Activated T-helper 17 cell treated with anti-CD3 and anti-CD28 coated beads, Interleukin-2, amount 50 U/mL, for 72 hours (primary cell): ENCODE data around the gene BMPR1A. TPM values are rescaled to one million over a fixed set of nuclear protein-coding genes. Genes with fewer than 3 reads are reported as not detected.

Experiments
- ATAC-seq: fragments of 150-1000 bp; cut with Tn5 transposase; replicated peaks from 2 replicates; pipeline ENCODE4 v1.10.0; 2021; ENCODE audit warnings: mild to moderate bottlenecking, moderate library complexity
- H3K27ac Mint-ChIP-seq: one replicate; pipeline ENCODE4 v1.8.0; 2022; ENCODE audit warnings: mixed read lengths
- H3K27me3 Mint-ChIP-seq: one replicate; pipeline ENCODE4 v1.8.0; 2022; ENCODE audit warnings: mixed read lengths
- H3K36me3 Mint-ChIP-seq: one replicate; pipeline ENCODE4 v1.8.0; 2022; ENCODE audit warnings: low read depth, mild to moderate bottlenecking, mixed read lengths
- H3K4me1 Mint-ChIP-seq: one replicate; pipeline ENCODE4 v1.8.0; 2022; ENCODE audit warnings: mixed read lengths
- H3K4me3 Mint-ChIP-seq: one replicate; pipeline ENCODE4 v1.8.0; 2022; ENCODE audit warnings: mild to moderate bottlenecking, mixed read lengths
- H3K9me3 Mint-ChIP-seq: one replicate; pipeline ENCODE4 v1.8.0; 2022; ENCODE audit warnings: mixed read lengths
- total RNA-seq, 2 donors: library from RNA; stranded (reverse); gene quantifications; one replicate each; pipeline ENCODE4 v1.2.3, GENCODE V29; 2022

Gene BMPR1A
- total RNA-seq, 2 donors from 2014 or later, result 11.1 to 14.4 TPM

DNA sequence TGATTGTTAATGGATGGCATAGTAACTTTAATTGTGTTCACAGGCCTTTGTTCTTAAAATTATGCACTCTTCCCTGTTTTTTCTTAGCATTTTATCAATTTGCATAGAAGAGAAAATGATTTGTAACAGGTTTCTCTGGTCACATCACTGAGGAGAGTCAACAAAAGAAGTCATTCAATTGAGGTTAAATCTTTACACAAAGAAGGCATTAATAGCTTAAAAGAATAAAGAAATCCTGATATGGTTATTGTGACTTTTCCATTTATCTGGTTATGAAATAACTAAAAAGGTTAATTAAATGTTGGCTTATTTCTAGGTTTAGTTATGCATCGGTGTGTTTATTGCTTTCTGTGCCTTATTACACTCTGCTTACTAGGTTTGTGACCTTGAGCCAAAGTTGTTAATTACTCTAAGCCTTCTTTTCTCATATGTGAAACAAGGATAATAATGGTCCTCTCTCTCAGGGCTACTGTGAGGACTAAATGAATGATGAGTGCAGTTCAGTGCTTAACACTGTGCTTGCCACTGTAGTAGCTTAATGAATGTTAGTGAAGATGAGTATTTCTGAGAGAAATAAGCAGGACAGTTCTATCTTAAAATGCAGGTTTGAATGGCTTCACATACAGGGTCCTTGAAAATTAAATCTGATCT lies 12.1 kb downstream of the BMPR1A start:
- no peaks in the 10 kb centered on the region for H3K27me3 Mint-ChIP-seq
- no peak overlapping the region for H3K27ac Mint-ChIP-seq
- H3K36me3 Mint-ChIP-seq, result no peaks in the 10 kb centered on the region
- H3K9me3 Mint-ChIP-seq, result no peaks in the 10 kb centered on the region
- H3K4me1 Mint-ChIP-seq, result peaks cover 9% of the 10 kb centered on the region
- no peak for ATAC-seq
- H3K4me3 Mint-ChIP-seq, result no peak overlapping the region

DNA sequence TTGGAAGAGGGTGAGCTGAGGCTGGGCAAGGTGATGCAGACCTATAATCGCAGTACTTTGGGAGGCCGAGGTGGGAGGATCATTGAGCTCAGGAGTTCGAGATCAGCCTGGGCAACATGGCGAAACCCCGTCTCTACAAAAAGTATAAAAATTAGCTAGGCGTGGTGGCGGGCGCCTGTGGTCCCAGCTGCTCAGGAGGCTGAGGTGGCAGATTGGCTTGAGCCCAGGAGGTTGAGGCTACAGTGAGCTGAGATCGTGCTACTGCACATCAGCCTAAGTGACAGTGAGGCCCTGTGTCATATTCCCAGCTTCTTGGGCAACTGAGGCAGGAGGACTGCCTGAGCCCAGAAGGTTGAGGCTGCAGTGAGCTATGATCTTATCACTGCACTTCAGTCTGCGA lies 13.6 kb downstream of the BMPR1A start:
- Mint-ChIP-seq H3K4me1 (peaks cover 9% of the 10 kb centered on the region), H3K27me3 (no peaks in the 10 kb centered on the region), H3K9me3 (no peaks in the 10 kb centered on the region), H3K36me3 (no peaks in the 10 kb centered on the region), H3K4me3 (no peak overlapping the region), H3K27ac (no peak overlapping the region)
- ATAC-seq, result no peak

DNA sequence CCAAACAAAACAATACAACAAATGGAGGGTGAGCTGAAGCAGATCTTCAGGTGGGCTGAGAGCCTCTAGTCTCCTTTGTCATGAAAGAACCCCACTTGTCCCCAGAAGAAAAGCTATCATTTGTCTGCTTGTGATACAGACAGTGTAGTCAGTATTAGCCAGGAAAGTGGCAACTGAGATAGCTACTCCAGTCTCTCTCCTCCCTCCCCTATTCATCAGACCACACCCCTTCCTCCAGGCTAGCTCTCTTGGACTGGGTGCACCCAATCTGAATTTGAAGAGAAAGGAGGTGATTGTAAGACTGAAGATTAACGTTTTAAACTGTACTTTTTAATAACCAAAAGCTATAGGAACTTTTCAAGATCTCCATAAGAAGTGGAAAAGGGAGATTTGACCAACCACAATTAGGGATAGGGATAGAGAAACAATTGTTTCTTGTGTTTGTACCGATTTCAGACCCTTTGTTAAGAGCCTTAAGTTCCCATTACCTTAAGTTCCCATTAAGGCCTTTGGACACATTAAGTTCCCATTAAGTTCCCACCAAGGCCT lies 14.1 kb downstream of the BMPR1A start:
- peak; percentile 29 for ATAC-seq
- no peaks in the 10 kb centered on the region for H3K27me3 Mint-ChIP-seq
- H3K9me3 Mint-ChIP-seq, result no peaks in the 10 kb centered on the region
- H3K4me3 Mint-ChIP-seq, result no peak overlapping the region
- H3K4me1 Mint-ChIP-seq, result peaks cover 9% of the 10 kb centered on the region
- no peak overlapping the region for H3K27ac Mint-ChIP-seq
- no peaks in the 10 kb centered on the region for H3K36me3 Mint-ChIP-seq

DNA sequence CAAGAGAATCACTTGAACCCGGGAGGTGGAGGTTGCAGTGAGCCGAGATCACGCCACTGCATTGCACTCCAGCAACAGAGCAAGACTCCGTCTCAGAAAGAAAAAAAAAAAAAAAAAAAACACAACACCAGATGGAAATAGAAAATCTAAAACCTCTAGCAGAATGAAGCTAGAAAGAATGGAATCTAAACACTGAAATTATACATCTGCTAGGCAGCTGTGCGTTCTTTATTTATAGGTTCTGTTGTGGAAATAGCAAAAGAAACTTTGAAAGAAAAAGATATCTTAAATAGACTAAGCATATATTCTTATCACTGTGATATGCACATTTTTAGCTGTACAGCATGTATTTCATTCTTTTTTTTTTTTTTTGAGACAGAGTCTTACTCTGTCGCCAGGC lies 17.1 kb downstream of the BMPR1A start:
- no peaks in the 10 kb centered on the region for H3K27me3 Mint-ChIP-seq
- no peaks in the 10 kb centered on the region for H3K36me3 Mint-ChIP-seq
- H3K4me1 Mint-ChIP-seq, result peaks cover 17% of the 10 kb centered on the region
- ATAC-seq, result no peak
- H3K4me3 Mint-ChIP-seq, result no peak overlapping the region
- no peak overlapping the region for H3K27ac Mint-ChIP-seq
- no peaks in the 10 kb centered on the region for H3K9me3 Mint-ChIP-seq

DNA sequence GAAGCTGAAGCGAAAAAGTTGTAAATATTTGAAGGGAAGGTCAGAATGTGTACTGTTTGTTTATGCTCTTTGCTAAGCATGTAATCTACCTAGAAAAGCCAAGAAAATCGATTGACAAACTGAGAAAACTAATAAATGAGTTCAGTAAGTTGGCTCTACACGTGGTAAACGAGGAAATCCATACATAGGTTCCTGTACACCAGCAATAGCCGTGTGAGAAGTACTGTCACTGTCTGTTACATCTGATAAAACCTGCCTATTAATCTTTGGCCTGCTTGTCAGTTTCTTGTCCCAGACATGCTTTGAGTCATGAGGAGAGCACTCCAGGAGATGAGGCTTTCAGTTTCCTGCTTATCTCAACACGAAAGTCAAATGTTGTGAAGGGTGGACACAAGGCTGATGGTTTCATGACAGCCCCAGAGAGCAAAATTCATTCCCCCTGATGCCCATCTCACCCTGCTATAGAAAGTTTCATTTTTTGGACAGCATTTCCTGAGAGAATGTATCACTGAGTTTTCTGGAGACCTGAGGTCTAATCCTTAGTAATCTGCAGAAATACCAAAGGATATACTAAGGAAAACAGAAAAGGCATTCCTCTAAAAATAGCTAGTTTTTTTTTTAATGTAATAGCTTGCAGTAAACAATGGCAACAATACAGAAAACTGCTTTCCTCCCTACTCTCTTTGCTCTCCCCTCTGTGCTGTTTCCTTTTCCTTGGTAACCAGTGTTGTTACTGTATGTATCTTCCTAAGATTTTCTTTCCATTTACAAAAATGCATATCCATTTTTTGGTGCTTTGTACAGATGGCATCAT lies 18.8 kb downstream of the BMPR1A start:
- no peaks in the 10 kb centered on the region for H3K36me3 Mint-ChIP-seq
- no peaks in the 10 kb centered on the region for H3K9me3 Mint-ChIP-seq
- H3K27ac Mint-ChIP-seq, result no peak overlapping the region
- ATAC-seq, result peak; percentile 53
- H3K27me3 Mint-ChIP-seq, result no peaks in the 10 kb centered on the region
- H3K4me1 Mint-ChIP-seq, result peaks cover 11% of the 10 kb centered on the region
- no peak overlapping the region for H3K4me3 Mint-ChIP-seq

DNA sequence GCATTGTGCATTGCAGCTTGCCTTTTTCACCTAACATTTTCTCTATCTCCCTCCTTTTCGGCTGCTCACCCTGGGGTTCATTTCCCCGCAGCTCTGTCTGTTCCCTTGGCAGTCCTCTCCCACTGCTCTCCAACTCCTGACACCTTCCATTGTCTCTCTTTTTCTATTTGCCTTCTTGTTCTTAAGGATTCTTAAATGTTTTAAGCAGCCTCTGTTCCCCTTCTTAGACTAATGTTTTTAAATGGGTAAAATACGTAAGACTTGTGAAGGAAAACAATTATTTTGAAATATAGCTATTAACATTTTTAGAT lies 19.4 kb downstream of the BMPR1A start:
- H3K36me3 Mint-ChIP-seq, result no peaks in the 10 kb centered on the region
- no peak overlapping the region for H3K27ac Mint-ChIP-seq
- no peaks in the 10 kb centered on the region for H3K27me3 Mint-ChIP-seq
- no peak overlapping the region for H3K4me3 Mint-ChIP-seq
- H3K4me1 Mint-ChIP-seq, result peaks cover 9% of the 10 kb centered on the region
- no peaks in the 10 kb centered on the region for H3K9me3 Mint-ChIP-seq
- no peak for ATAC-seq

DNA sequence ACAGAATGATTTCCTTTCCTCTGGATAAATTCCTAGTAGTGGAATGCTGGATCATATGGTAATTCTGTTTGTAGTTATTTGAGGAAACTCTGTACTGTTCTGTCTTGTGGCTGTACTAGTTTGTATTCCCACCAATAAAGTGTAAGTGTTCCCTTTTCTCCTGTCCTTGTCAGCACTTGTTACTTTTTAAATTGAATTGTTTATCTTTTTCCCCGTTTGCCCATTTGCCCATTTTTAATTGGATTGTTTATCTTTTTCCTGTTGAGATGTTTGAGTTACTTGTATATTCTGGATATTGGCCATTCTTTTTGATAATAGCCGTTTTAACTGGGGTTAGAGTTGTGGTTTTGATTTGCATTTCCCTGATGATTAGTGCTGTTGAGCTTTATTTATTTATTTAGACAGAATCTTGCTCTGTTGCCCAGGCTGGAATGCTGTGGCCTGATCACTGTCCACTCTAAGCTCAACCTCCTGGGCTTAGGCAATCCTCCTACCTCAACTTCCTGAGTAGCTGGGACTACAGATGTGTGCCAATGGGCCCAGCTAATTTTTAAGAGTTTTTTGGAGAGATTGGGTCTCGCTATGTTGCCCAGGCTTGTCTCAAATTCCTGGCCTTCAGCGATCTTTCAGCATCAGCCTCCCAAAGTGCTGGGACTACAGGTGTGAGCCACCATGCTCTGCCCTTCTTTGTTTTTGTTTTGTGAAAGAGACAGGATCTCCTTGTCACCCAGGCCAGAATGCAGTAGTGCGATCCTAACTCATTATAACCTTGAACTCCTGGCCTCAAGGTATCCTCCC lies 23.0 kb downstream of the BMPR1A start:
- no peaks in the 10 kb centered on the region for H3K9me3 Mint-ChIP-seq
- ATAC-seq, result no peak

DNA sequence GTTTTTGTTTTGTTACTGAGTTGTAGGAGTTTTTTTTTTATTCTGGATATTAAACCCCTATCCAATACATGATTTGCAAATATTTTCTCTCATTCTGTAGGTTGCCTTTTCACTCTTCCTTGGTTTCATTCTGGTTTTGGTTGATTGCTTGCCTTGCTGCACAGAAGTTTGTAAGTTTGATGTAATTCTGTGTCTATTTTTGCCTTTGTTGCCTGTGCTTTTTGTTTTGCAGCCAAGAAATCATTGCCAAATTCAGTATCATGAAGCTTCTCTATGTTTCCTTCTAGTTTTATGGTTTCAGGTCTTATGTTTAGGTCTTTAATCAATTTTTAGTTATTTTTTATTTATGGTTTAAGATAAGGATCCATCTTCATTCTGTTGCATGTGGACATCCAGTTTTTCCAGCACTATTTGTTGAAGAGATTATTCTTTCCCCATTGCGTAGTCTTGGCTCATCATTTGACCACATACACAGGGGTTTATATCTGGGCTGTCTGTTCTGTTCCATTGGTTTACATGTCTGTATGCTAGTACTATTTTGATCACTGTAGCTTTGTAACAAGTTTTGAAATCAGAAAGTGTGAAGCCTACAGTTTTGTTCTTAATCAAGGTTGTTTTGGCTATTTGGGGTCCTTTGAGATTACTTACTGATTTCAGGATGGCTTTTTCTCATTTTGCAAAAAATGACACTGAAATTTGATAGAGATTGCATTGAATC lies 26.4 kb downstream of the BMPR1A start:
- no peak for ATAC-seq
- peaks cover 5% of the 10 kb centered on the region for H3K9me3 Mint-ChIP-seq
- H3K4me3 Mint-ChIP-seq, result no peak overlapping the region
- H3K27ac Mint-ChIP-seq, result no peak overlapping the region
- no peaks in the 10 kb centered on the region for H3K27me3 Mint-ChIP-seq
- peaks cover 5% of the 10 kb centered on the region for H3K4me1 Mint-ChIP-seq
- no peaks in the 10 kb centered on the region for H3K36me3 Mint-ChIP-seq

More for the DNA sequence above, 23.0 kb downstream of the BMPR1A start:
- H3K36me3 Mint-ChIP-seq, result no peaks in the 10 kb centered on the region
- H3K4me1 Mint-ChIP-seq, result peaks cover 9% of the 10 kb centered on the region
- no peak overlapping the region for H3K27ac Mint-ChIP-seq
- no peaks in the 10 kb centered on the region for H3K27me3 Mint-ChIP-seq
- no peak overlapping the region for H3K4me3 Mint-ChIP-seq

DNA sequence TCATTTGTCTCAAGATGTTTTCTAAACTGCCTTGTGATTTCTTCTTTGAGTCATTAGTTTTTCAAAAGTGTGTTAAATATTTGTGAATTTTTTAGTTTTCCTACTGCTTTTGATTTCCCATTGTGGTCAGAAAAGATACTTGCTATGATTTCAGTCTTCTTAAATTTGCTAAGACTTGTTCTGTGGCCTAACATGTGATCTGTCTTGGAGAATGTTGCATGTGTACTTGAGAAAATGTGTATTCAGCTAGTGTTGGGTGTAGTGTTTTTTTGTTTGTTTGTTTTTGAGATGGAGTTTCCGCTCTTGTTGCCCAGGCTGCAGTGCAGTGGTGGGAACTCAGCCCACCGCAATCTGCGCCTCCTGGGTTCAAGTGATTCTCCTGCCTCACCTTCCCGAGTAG lies 28.6 kb downstream of the BMPR1A start:
- no peak overlapping the region for H3K4me3 Mint-ChIP-seq
- no peaks in the 10 kb centered on the region for H3K36me3 Mint-ChIP-seq
- H3K9me3 Mint-ChIP-seq, result peaks cover 5% of the 10 kb centered on the region
- no peaks in the 10 kb centered on the region for H3K27me3 Mint-ChIP-seq
- no peaks in the 10 kb centered on the region for H3K4me1 Mint-ChIP-seq
- no peak overlapping the region for H3K27ac Mint-ChIP-seq
- no peak for ATAC-seq

DNA sequence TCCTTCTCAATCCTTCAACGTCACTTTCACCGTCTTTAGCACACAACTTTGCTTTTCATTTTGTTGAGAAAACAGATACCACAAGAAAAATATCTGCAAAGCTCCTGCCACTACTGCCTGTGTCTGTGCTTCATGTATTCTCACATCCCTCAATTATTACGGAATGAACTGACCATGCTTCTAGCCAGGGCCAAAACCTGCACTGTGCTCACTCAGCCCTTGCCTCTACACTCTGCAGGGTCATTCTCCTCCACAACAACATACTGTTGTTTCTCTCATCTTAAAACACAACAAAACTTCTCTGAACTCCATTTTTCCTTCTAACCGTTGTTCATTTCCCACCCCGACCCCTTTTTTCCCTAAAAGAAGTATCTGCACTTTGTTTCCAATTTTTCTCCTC lies 29.5 kb downstream of the BMPR1A start:
- Mint-ChIP-seq H3K4me3 (no peak overlapping the region), H3K4me1 (no peaks in the 10 kb centered on the region), H3K27ac (no peak overlapping the region), H3K36me3 (no peaks in the 10 kb centered on the region), H3K9me3 (peaks cover 5% of the 10 kb centered on the region), H3K27me3 (no peaks in the 10 kb centered on the region)
- no peak for ATAC-seq

DNA sequence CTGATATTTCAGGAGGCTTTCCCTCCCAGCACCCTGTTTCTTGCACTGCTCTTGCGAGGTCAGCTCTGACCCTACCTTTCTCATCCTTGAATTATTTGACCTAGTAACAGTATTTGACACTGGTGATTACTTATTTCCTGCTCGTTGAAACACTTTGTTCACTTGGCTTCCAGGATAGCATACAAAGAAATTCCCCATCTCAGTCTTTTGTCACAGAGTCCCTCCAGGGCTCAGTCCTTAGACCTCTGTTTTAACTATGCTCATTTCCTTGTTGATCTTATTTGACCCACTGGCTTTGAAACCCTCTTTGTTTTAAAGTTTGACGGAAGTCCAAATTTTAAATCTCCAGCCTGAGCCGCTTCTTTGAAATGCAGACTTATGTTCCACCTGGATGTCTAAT lies 29.9 kb downstream of the BMPR1A start:
- no peak for ATAC-seq
- Mint-ChIP-seq H3K4me1 (no peaks in the 10 kb centered on the region), H3K36me3 (no peaks in the 10 kb centered on the region), H3K27me3 (no peaks in the 10 kb centered on the region), H3K27ac (no peak overlapping the region), H3K9me3 (peaks cover 5% of the 10 kb centered on the region), H3K4me3 (no peak overlapping the region)

DNA sequence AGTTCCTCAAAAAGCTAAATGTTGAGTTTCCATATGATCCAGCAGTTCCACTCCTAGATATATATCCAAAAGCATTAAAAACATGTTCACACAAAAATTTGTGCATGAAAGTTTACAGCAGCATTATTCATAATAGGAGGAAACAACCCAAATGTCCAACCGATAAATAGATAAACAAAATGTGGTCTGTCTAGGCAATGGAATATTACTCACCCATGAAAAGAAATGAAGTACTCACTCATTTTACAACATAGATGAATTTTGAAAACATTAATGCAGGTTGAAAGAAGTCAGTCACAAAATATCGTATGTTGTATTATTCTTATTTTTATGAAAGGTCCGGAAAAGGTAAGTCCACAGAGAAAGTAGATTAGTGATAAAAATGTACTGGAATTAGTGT lies 34.0 kb downstream of the BMPR1A start:
- no peak for ATAC-seq

DNA sequence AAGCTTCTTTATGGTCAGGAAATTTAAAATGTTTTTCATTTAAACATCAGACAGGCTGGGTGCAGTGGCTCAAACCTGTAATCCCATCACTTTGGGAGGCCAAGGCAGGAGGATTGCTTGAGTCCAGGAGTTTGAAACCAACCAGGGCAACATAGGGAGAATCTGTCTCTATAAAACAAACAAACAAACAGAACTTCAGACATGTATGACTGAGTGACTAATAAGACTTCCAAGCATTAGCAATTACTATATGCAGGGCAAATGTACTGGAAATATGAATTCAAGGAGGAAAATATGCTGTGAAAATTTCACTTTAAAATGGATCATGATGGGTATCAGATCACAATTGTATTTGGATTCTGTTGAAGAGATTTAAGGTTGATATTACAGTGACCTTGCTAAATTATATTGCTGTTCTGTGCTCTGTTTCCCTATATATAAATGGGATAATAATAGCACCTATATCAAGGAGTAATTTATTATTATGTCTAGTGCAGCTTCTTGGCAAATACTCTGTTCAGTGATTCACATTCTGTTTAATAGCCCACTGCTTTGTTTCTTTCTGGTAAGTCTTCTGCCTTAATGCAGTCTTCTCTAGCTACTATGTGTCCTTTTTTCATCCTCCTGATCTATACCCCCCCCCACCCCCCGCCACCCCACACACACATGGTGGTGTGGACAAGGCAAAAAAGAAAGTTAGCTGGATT lies 36.2 kb downstream of the BMPR1A start:
- Mint-ChIP-seq H3K9me3 (peaks cover 1% of the 10 kb centered on the region), H3K27ac (no peak overlapping the region), H3K27me3 (no peaks in the 10 kb centered on the region), H3K4me3 (no peak overlapping the region), H3K4me1 (peaks cover 3% of the 10 kb centered on the region), H3K36me3 (no peaks in the 10 kb centered on the region)
- ATAC-seq, result no peak

More for the DNA sequence above, 34.0 kb downstream of the BMPR1A start:
- H3K9me3 Mint-ChIP-seq, result peaks cover 5% of the 10 kb centered on the region
- H3K4me3 Mint-ChIP-seq, result no peak overlapping the region
- no peak overlapping the region for H3K27ac Mint-ChIP-seq
- no peaks in the 10 kb centered on the region for H3K4me1 Mint-ChIP-seq
- H3K36me3 Mint-ChIP-seq, result no peaks in the 10 kb centered on the region
- no peaks in the 10 kb centered on the region for H3K27me3 Mint-ChIP-seq

DNA sequence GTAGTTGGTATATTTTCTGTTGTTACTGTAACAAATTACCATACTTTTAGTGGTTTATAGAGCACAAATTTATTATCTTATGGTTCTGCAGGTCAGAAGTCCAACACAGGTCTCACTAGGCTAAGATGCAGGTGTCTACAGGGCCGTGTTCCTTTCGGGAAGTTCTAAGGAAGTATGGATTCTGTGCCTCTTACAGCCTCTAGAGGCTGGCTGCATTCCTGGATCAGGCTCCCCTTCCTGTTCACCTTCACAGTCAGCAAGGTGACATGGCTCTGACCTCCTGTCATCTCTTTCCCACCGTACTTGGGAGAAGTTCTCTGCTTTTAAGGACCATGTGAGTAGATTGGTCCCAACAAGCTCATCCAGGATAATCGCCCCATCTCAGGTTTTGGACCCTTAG lies 37.3 kb downstream of the BMPR1A start:
- Mint-ChIP-seq H3K4me3 (no peak overlapping the region), H3K36me3 (no peaks in the 10 kb centered on the region), H3K4me1 (peaks cover 7% of the 10 kb centered on the region), H3K27me3 (no peaks in the 10 kb centered on the region), H3K27ac (no peak overlapping the region), H3K9me3 (no peaks in the 10 kb centered on the region)
- ATAC-seq, result no peak
